NB4 (cell line): ENCODE results near the gene CA5A.
"Not testable (repeated sequence)": the region's sequence is repeated elsewhere in the genome, so short reads cannot be mapped to it uniquely, and the experiment has no call there.

ENCODE experiments used
- DNase-seq: peaks from one replicate; pipeline ENCODE4 v3.0.0; 2010; ENCODE audit warnings: low read depth
- H3K4me3 ChIP-seq: one replicate; pipeline ENCODE4 v1.5.1; 2011; ENCODE audit warnings: mild to moderate bottlenecking, low read depth, low read length, moderate library complexity
- MYC ChIP-seq: IDR thresholded peaks from 2 replicates; pipeline ENCODE4 v1.6.1; 2011; ENCODE audit warnings: low read depth, low read length
- POLR2A ChIP-seq: IDR thresholded peaks from 2 replicates; pipeline ENCODE4 v1.6.1; 2011; ENCODE audit warnings: mild to moderate bottlenecking; ENCODE audit not compliant: insufficient read length; ENCODE audit errors: extremely low read depth
- TF ChIP-seq, protein P1 (sequence below): IDR thresholded peaks from one replicate; pipeline ENCODE4 v1.5.1; 2012; ENCODE audit warnings: low read depth, low read length
- TF ChIP-seq, protein P2 (sequence below): IDR thresholded peaks from 2 replicates; pipeline ENCODE4 v1.6.1; 2011; ENCODE audit warnings: low read depth, low read length

CA5A gene

DNA sequence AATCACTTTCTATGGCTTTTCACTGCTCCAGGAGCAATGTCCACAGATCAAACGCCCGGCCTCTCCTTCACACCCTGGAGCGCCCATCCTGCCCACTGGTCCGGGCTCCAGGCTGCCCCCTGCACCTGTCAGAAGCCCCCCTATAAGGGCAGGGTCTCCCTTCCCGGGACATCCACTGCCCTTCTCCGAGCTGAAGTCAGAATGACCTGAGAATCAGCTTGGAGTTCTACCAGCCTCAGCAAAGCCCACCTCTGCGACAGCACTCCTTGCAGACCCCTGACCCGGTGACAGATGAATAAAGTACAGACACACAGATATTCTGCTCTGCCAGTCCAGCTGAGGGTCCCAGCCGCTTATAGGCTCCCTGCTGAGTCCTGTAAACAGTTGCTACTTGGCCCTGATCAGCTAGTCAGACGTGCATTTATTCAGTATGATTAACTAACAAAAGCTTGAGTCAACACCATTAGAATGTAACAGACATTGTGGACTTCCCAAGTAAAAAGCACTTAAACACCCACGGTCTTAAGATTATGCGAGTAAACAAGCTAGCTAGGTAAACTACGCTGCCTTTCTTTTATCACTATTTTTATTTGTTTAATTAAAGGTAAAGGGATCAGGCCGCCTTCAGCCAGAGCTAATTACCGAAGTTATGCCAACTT, 71.9 kb downstream of the CA5A start:
- peak overlapping the region; percentile 77 for H3K4me3 ChIP-seq
- TF ChIP-seq, protein P1, sequence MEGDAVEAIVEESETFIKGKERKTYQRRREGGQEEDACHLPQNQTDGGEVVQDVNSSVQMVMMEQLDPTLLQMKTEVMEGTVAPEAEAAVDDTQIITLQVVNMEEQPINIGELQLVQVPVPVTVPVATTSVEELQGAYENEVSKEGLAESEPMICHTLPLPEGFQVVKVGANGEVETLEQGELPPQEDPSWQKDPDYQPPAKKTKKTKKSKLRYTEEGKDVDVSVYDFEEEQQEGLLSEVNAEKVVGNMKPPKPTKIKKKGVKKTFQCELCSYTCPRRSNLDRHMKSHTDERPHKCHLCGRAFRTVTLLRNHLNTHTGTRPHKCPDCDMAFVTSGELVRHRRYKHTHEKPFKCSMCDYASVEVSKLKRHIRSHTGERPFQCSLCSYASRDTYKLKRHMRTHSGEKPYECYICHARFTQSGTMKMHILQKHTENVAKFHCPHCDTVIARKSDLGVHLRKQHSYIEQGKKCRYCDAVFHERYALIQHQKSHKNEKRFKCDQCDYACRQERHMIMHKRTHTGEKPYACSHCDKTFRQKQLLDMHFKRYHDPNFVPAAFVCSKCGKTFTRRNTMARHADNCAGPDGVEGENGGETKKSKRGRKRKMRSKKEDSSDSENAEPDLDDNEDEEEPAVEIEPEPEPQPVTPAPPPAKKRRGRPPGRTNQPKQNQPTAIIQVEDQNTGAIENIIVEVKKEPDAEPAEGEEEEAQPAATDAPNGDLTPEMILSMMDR: no peak
- no peak for TF ChIP-seq POLR2A
- DNase-seq: no peak

DNA sequence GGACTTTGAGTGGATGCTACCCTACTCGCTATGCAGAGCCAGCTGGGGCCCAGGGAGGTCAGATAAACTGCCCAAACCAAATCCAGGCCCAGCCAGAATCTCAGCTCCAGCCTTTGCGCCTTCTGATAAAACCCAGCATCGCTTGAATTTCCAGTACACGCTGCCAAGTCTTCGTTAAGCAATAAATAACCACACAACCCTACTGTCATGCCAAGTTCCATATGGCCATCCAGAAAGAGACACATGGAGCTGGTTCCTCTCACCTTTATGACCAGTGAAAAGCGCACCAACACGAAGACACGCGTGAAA, 73.0 kb downstream of the CA5A start:
- H3K4me3 ChIP-seq, DNase-seq: not testable (repeated sequence)

DNA sequence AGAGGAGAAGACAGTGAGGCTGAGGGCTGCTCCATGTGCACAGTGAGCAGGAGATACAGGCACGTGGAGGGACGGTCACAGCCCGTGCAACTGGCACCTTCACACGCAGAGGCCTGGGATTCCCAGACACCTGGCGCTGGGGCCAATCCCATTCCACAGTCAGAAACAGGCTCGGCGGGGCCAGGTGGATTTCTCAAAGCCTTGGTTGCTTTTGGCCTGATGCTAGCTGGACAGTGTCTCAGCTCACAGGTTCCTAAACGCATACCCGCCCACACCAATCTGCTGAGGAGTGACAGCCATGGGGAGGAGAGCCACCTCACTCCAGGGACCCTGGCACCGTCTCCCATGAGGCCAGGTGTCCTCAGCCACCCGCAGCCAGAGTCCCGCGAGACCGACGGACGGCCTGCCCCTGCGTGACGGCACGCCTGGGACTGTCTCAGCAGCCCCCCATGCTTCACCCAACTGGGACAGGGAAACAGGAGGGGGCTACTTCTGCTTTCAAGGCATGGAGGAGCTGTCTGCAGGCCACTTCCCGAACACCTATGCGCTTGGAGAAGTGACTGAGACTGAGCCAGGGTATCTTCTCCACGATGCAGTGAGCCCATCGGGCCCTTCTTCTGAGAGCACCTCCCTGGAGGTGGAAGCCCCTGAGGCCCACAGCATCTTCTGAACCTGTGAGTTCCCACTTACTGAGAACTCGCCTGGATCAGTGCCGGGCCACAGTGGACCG, 73.6 kb downstream of the CA5A start:
- not testable (repeated sequence) for DNase-seq, H3K4me3 ChIP-seq

DNA sequence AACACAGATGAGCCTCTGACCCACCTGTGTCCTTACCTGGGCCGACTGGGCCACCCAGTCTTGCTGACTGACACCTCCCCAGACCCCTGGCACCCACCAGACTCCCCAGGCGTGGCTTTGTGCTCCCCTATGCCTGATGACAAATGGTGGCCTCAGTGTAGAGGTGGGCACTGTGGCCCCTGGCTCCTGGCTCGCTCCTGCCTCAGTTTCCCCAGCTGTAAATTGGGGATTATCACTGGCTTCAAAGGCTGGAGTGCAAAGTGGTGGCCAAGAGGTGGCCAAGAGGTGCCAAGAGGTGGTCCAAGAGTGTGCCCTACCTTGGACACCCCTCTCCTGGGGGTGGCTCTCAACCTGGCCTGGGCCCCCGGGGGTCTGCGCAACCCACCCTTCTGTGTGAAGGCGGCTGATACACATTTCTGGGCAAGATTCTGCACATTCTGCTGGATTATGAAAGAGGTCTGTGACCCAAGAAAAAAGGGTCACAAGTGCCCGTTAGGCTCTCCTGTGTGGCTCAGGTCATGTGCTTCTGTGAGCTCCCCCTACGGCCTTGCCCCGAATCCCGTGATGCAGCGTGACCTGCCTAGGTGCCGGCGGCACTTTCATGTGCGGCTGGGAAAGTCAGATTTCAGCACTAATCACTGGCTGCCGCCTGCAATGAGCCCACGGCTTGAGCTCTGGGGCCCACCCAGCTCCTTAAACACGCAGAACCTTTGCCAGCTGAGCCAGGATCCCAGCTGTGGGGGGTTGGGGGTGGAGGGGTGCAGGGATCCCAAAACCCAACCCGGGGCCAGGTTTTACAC, 74.8 kb downstream of the CA5A start:
- not testable (repeated sequence) for DNase-seq

DNA sequence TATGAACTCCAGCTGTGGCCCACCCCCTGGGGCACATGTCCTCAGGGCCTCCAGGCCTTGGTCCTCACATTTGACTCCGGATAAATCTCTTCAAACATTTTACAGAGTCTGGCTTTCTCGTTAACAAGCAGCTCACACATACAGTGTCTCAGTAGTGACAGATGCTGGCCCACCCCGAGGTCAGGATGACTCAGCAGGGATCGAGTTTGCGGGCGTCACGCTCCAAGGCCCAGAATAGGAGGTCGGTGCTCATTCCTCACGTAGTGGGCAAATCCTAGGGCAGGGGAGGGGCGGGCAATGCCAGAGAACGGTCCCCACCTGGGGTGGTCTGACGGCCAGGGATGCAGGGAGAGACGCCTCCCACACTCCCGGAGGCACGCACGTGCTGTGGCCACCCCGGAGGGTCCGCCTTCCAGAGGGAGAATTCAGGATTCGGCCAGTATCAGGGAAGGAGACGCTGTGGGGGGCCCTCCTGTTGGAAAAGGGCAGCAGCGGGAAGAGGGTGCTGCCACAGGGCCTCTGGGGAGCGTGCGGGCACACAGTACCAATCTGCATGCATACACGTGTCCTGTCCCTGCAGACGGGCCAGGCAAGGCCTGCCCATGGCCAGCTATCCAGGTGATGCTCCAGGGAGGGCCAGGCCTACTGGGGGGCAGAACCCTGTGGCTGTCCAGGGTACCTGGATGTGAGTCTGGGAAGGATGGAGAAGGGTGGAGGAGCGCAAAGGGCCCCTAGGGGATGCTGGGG, 75.6 kb downstream of the CA5A start:
- TF ChIP-seq, protein P1: no peak
- TF ChIP-seq, protein P2, sequence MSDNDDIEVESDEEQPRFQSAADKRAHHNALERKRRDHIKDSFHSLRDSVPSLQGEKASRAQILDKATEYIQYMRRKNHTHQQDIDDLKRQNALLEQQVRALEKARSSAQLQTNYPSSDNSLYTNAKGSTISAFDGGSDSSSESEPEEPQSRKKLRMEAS: no peak
- no peak for TF ChIP-seq MYC
- no peak for TF ChIP-seq POLR2A
- H3K4me3 ChIP-seq: no peak overlapping the region

More for the DNA sequence above, 74.8 kb downstream of the CA5A start:
- not testable (repeated sequence) for H3K4me3 ChIP-seq

DNA sequence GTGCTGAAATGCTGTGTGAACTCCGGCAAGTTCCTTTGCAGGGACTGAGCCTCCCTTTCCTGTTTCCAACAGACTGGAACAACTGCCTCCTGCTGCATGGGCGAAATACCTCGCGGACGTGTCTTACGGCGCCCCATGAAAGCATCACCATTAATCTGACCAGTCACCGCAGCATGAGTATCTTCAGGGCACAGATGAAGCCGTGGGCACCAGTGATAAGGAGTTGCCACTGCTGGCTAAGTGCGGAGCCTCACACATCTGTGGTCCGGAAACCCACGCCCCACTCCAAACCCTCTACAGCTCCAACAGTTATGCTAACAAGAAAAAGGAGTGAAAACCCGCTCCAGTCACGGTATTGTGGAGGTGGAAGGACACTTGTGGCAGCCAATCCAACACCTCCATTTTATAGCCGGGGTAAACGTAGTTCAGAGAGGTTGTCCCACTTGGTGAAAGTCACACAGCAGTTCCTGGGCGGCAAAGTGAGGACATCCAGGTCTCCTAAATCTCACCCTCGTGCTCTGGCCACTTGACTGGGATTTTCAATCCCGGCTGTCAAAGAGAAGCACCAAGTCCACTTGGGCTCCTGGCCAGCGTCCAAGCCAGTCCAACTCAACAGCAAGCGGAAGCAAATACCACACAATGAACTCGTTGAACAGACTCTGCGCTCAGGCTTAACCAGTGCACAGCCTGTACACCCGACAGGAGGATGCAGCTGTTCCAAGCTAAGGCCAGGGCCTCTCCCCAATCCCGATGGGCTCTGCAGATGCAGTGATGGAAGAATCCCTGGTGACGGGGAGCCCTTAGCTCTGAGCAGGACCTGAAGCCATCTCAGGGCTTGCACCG, 78.0 kb downstream of the CA5A start:
- not testable (repeated sequence) for H3K4me3 ChIP-seq, DNase-seq

More for the DNA sequence above, 75.6 kb downstream of the CA5A start:
- DNase-seq: no peak

DNA sequence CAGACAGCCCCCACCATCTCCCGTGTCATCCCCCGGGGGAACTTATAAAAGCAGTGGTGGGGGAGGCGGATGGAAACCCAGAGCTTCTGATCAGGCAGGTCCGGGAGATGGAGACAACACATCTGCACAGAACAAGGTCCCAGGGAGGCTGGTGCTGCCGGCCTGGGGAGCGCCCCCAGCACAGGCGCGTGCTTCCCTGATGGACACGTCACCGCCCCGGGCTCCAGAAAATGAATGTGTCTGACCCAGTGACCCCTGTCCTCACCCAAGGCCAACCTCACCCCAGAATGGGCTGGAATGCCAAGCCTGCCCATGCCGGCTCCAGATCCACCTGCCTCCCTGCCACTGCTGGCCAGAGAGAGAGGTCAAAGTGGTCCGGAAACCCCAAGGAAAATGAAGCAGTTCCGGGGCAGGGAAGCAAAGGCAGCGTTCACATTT, 79.5 kb downstream of the CA5A start:
- peak; percentile 63 for DNase-seq
- no peak overlapping the region for H3K4me3 ChIP-seq
- TF ChIP-seq POLR2A: no peak
- TF ChIP-seq, protein P2: no peak
- no peak for TF ChIP-seq MYC
- TF ChIP-seq, protein P1: no peak
